ENCODE data around the gene CDH13.

Gene CDH13

GRCh38 chr16:83714286-83714685 lies 1087.5 kb downstream of the CDH13 start:
- DNase-seq (ENCODE audit: low read depth in 2 of 2), result no peak

GRCh38 chr16:83715217-83715920 lies 1088.6 kb downstream of the CDH13 start:
- no peak for DNase-seq (ENCODE audit: low read depth in 2 of 2)

- DNase-seq (ENCODE audit: low read depth in 2 of 2), result no peak
These were observed 1090.5 kb downstream of the CDH13 start for GRCh38 chr16:83717308-83717707.

- DNase-seq (ENCODE audit: low read depth in 2 of 2), result peak; percentile 40 to 47
These were observed 1091.0 kb downstream of the CDH13 start for GRCh38 chr16:83717814-83718213.

GRCh38 chr16:83720213-83720612 lies 1093.4 kb downstream of the CDH13 start:
- DNase-seq (ENCODE audit: low read depth in 2 of 2), result no peak

- no peak for DNase-seq (ENCODE audit: low read depth in 2 of 2)
These were observed 1094.2 kb downstream of the CDH13 start for GRCh38 chr16:83720981-83721380.

- DNase-seq (ENCODE audit: low read depth in 2 of 2), result no peak
These were observed 1094.9 kb downstream of the CDH13 start for GRCh38 chr16:83721676-83722075.

GRCh38 chr16:83722456-83723183 lies 1095.9 kb downstream of the CDH13 start:
- DNase-seq (ENCODE audit: low read depth in 2 of 2), result no peak

GRCh38 chr16:83723244-83723643 lies 1096.5 kb downstream of the CDH13 start:
- no peak for DNase-seq (ENCODE audit: low read depth in 2 of 2)

- DNase-seq (ENCODE audit: low read depth in 2 of 2), result no peak
These were observed 1097.1 kb downstream of the CDH13 start for GRCh38 chr16:83723901-83724300.

GRCh38 chr16:83724585-83724984 lies 1097.8 kb downstream of the CDH13 start:
- no peak for DNase-seq (ENCODE audit: low read depth in 2 of 2)

GRCh38 chr16:83725313-83725712 lies 1098.5 kb downstream of the CDH13 start:
- DNase-seq (ENCODE audit: low read depth in 2 of 2), result no peak

GRCh38 chr16:83727018-83727417 lies 1100.2 kb downstream of the CDH13 start:
- no peak for DNase-seq (ENCODE audit: low read depth in 2 of 2)

GRCh38 chr16:83727751-83728352 lies 1101.1 kb downstream of the CDH13 start:
- no peak for DNase-seq (ENCODE audit: low read depth in 2 of 2)

GRCh38 chr16:83728492-83728891 lies 1101.7 kb downstream of the CDH13 start:
- DNase-seq (ENCODE audit: low read depth in 2 of 2), result no peak

- no peak for DNase-seq (ENCODE audit: low read depth in 2 of 2)
These were observed 1104.0 kb downstream of the CDH13 start for GRCh38 chr16:83730812-83731211.

GRCh38 chr16:83732536-83732935 lies 1105.8 kb downstream of the CDH13 start:
- no peak for DNase-seq (ENCODE audit: low read depth in 2 of 2)

- DNase-seq (ENCODE audit: low read depth in 2 of 2), result no peak
These were observed 1106.5 kb downstream of the CDH13 start for GRCh38 chr16:83733301-83733700.

GRCh38 chr16:83734136-83734535 lies 1107.4 kb downstream of the CDH13 start:
- no peak for DNase-seq (ENCODE audit: low read depth in 2 of 2)

GRCh38 chr16:83737729-83738354 lies 1111.1 kb downstream of the CDH13 start:
- DNase-seq (ENCODE audit: low read depth in 2 of 2), result no peak

- DNase-seq (ENCODE audit: low read depth in 2 of 2), result no peak
These were observed 1112.2 kb downstream of the CDH13 start for GRCh38 chr16:83738923-83739503.

Measured in fibroblast of skin of left biceps (primary cell).